K562 (cell line): ENCODE data around the gene MVD. TPM values are rescaled to one million over a fixed set of nuclear protein-coding genes. Genes with fewer than 3 reads are reported as not detected.

Source experiments
- ATAC-seq: fragments of 200-7000 bp; cut with Tn5 transposase; 3 replicates; pipeline ENCODE4 v1.9.1; 2020; ENCODE audit warnings: moderate library complexity
- BruUV-seq: library from RNA; stranded (reverse); fragments of 400-500 nt; replicated peaks from 2 replicates; lab custom pipeline; 2021; lab: Mats Ljungman, UMichigan
- CTCF ChIA-PET: fragments of 300-600 bp; formaldehyde crosslinking; extraction: SDS; loops from one replicate; lab custom pipeline; 2021; ENCODE audit warnings: low intra/inter-chr PET ratio; lab: Yijun Ruan, JAX
- POLR2A ChIA-PET: fragments of 300-600, 350-650 bp; sonication (Branson Sonifier 250); formaldehyde crosslinking; extraction: SDS; loops from one replicate; lab custom pipeline; 2021; ENCODE audit warnings: antibody characterized with exemption, inconsistent platforms; lab: Yijun Ruan, JAX
- DNase-seq, 4 experiments: peaks; one replicate each; pipeline versions ENCODE4 v3.0.0 to v3.0.0-alpha.2; 2011 to 2018; ENCODE audit warnings: low spot score in 3 of 4, mixed read lengths in 3 of 4; ENCODE audit errors: extremely low read depth in 1 of 4
- FAIRE-seq: peaks from 2 replicates; lab custom pipeline; 2011; peaks lifted over from hg19 to GRCh38; lab: Jason Lieb, UNC
- H2AFZ ChIP-seq: 2 replicates; pipeline ENCODE4 v1.6.0; 2011; ENCODE audit warnings: low read depth, low read length, control low read depth, inconsistent platforms
- H3K27ac ChIP-seq: fragments of 200-600 bp; 3 replicates; pipeline ENCODE4 v1.8.0; 2011; ENCODE audit warnings: low read depth, mild to moderate bottlenecking, control low read depth, inconsistent platforms, low read length, moderate library complexity, mixed read lengths; ENCODE audit errors: extremely low read depth
- H3K27me3 ChIP-seq, 2 experiments: fragments of 300-600 bp in 1 of 2; 2 replicates in 1 of 2; 3 replicates in 1 of 2; pipeline versions ENCODE4 v1.6.0 to v1.8.0; 2011; ENCODE audit warnings: inconsistent platforms in 2 of 2, low read length in 2 of 2, mild to moderate bottlenecking in 1 of 2, mixed read lengths in 1 of 2, moderate library complexity in 1 of 2; ENCODE audit not compliant: control insufficient read depth in 2 of 2, insufficient read depth in 2 of 2
- H3K36me3 ChIP-seq: fragments of 300-600 bp; 3 replicates; pipeline ENCODE4 v1.8.0; 2011; ENCODE audit warnings: mild to moderate bottlenecking, low read length, inconsistent platforms; ENCODE audit not compliant: control insufficient read depth, insufficient read depth
- H3K4me1 ChIP-seq, 2 experiments: fragments of 200-600 bp in 1 of 2; replicated peaks in 1 of 2; 2 replicates in 1 of 2; 3 replicates in 1 of 2; pipeline versions ENCODE4 v1.5.1 to v1.8.0; 2011; ENCODE audit warnings: inconsistent platforms in 2 of 2, low read length in 2 of 2, mild to moderate bottlenecking in 1 of 2, mixed read lengths in 1 of 2, moderate library complexity in 1 of 2; ENCODE audit not compliant: control insufficient read depth in 2 of 2, insufficient read depth in 2 of 2
- H3K4me2 ChIP-seq: 2 replicates; pipeline ENCODE4 v1.6.1; 2011; ENCODE audit warnings: low read length, control low read depth, inconsistent platforms, mixed read lengths; ENCODE audit not compliant: insufficient read depth
- H3K4me3 ChIP-seq: fragments of 200-600 bp; sonication (generic), shearing (Covaris generic); 2 replicates; pipeline ENCODE4 v1.5.1; 2016; ENCODE audit warnings: control low read depth, inconsistent platforms
- H3K79me2 ChIP-seq: fragments of 200-600 bp; 3 replicates; pipeline ENCODE4 v1.8.0; 2011; ENCODE audit warnings: low read length, inconsistent platforms; ENCODE audit not compliant: control insufficient read depth, insufficient read depth
- H3K9ac ChIP-seq, 2 experiments: 2 replicates each; pipeline versions ENCODE4 v1.6.0 to v1.6.1; 2011; ENCODE audit warnings: low read depth in 2 of 2, low read length in 2 of 2, control low read depth in 1 of 2, inconsistent platforms in 1 of 2, mild to moderate bottlenecking in 1 of 2, mixed read lengths in 1 of 2; ENCODE audit not compliant: insufficient read depth in 1 of 2
- H3K9me1 ChIP-seq: one replicate; pipeline ENCODE4 v1.6.0; 2011; ENCODE audit warnings: inconsistent platforms, mild to moderate bottlenecking, low read length, moderate library complexity; ENCODE audit not compliant: control insufficient read depth, insufficient read depth
- H3K9me3 ChIP-seq: replicated peaks from 2 replicates; pipeline ENCODE4 v1.5.1; 2011; ENCODE audit warnings: low read depth, low read length, inconsistent platforms; ENCODE audit not compliant: control insufficient read depth, insufficient read depth
- H4K20me1 ChIP-seq: replicated peaks from 2 replicates; pipeline ENCODE4 v1.6.1; 2011; ENCODE audit warnings: low read length, inconsistent platforms, mixed read lengths; ENCODE audit not compliant: control insufficient read depth, insufficient read depth
- KDM1A ChIP-seq, 2 experiments: fragments of 450-650 bp; IDR thresholded peaks; 2 replicates each; pipeline ENCODE4 v1.6.1; 2016; ENCODE audit warnings: mild to moderate bottlenecking in 2 of 2
- ZBTB33 ChIP-seq: sonication (generic); formaldehyde crosslinking; IDR thresholded peaks from 2 replicates; pipeline ENCODE4 v1.8.1; 2023; ENCODE audit warnings: mild to moderate bottlenecking, missing genetic modification reagents
- WGBS: fragments of 100-300 bp; shearing (Covaris generic); methylation state at CpG from one replicate; pipeline ENCODE4 v1.1.6; 2016; ENCODE audit warnings: low coverage, mixed read lengths; ENCODE audit not compliant: insufficient coverage; ENCODE audit errors: missing lambda C conversion rate; 5-methylcytosine and 5-hydroxymethylcytosine counted together
- in situ Hi-C: fragments of 300-500 bp; cut with MboI; formaldehyde crosslinking; loops from 4 replicates; pipeline ENCODE4 v1.15.0; 2018; ENCODE audit warnings: inconsistent platforms, mixed read lengths
- intact Hi-C: fragments of 100-400 bp; cut with micrococcal nuclease; formaldehyde crosslinking; loops from 2 replicates; pipeline ENCODE4 v1.14.2; 2022
- polyA plus RNA-seq, 8 experiments: library from polyadenylated mRNA; depleted of rRNA in 4 of 8; stranded (reverse) in 5 of 8; unstranded in 3 of 8; fragments of >200 nt; fragmentation: Nextera tagmentation in 2 of 8; fragmentation: Illumina TruSeq in 1 of 8; extraction: Ambion mirVana in 2 of 8; extraction: Trizol in 1 of 8; gene quantifications; 2 replicates each; pipeline versions ENCODE4 v1.2.1 to v1.2.3, GENCODE V29; 2011 to 2014; ENCODE audit warnings: inconsistent platforms in 1 of 8, missing spikeins in 1 of 8
- total RNA-seq, 7 experiments: library from RNA; depleted of rRNA in 6 of 7; stranded (reverse); fragments of >200 nt in 6 of 7; fragmentation: Illumina TruSeq in 2 of 7; extraction: Trizol in 2 of 7; gene quantifications; 2 replicates each; pipeline versions ENCODE4 v1.2.1 to v1.2.3, GENCODE V29; 2011 to 2021; ENCODE audit warnings: low replicate concordance in 1 of 7

MVD gene
- total and polyA plus RNA-seq, 9 of the 15 experiments (the other 6 are each of a cell fraction or from before 2014, with no cell fraction given), result 12.2 to 141 (median 45.3) TPM

- ATAC-seq (no peak), FAIRE-seq (no peak), DNase-seq (no peak)
- no peak overlapping the region for H3K4me2 ChIP-seq
- no peak overlapping the region for H3K27ac ChIP-seq
- POLR2A ChIA-PET, result interaction anchor here (0.6 to 2.0 kb wide), 5 partner anchors 9 to 755 kb away, joined by 3 to 6 read pairs (median 3); no protein-coding TSS in a partner anchor
- no peak overlapping the region for H2AFZ ChIP-seq
- intact Hi-C loops, result no loop called here
- 67% methylated on average over 19 of the region's 19 CpGs for WGBS
- H3K27me3 ChIP-seq, result no peaks in the 10 kb centered on the region
- no TSS peak for BruUV-seq
- no peaks in the 10 kb centered on the region for H3K9me3 ChIP-seq
- TF ChIP-seq KDM1A (IDR thresholded peaks at IDR 0.05), result no peak
- peak; percentile 20; the same call in 1 of the 2 replicates for TF ChIP-seq ZBTB33 (CRISPR knock-in tag)
- H3K9ac ChIP-seq, result no peak overlapping the region
- peaks cover 3% of the 10 kb centered on the region; the same call in 1 of the 3 replicates for H3K36me3 ChIP-seq
- no peaks in the 10 kb centered on the region; the same call in 1 of the 2 replicates for H4K20me1 ChIP-seq
- no peaks in the 10 kb centered on the region for H3K9me1 ChIP-seq
- in situ Hi-C loops, result no loop called here
- no peak overlapping the region for H3K4me3 ChIP-seq
- CTCF ChIA-PET, result interaction anchor here (1.0 kb wide), 1 partner anchor 24 kb away, joined by 3 read pairs; no protein-coding TSS in a partner anchor
- H3K4me1 ChIP-seq, result peaks cover 0 to 34% of the 10 kb centered on the region in 2 experiments; a peak in 2 of 5 replicates
- H3K79me2 ChIP-seq, result no peaks in the 10 kb centered on the region
These were observed 11.0 kb upstream of the MVD start for GRCh38 chr16:88673716-88674379.
